OCI-LY7 (cell line): ENCODE data around the gene FAM107B. TPM values are rescaled to one million over a fixed set of nuclear protein-coding genes. Genes with fewer than 3 reads are reported as not detected.

ENCODE experiments used
- BruUV-seq: library from RNA; stranded (reverse); fragments of 400-500 nt; replicated peaks from 2 replicates; lab custom pipeline; 2021; lab: Mats Ljungman, UMichigan
- CTCF ChIA-PET: fragments of 300-600 bp; sonication (Branson Sonifier 250); formaldehyde crosslinking; loops from one replicate; lab custom pipeline; 2022; ENCODE audit warnings: antibody characterized with exemption; ENCODE audit not compliant: unreplicated experiment; lab: Charles Lee
- POLR2A ChIA-PET: fragments of 300-600 bp; sonication (Branson Sonifier 250); formaldehyde crosslinking; loops from one replicate; lab custom pipeline; 2022; ENCODE audit warnings: antibody characterized with exemption; lab: Charles Lee
- DNase-seq: peaks from one replicate; pipeline ENCODE4 v3.0.0-alpha.2; 2015; ENCODE audit warnings: low spot score
- H2AFZ ChIP-seq: fragments of 200-600 bp; sonication (generic), shearing (Covaris generic); 2 replicates; pipeline ENCODE4 v1.6.1; 2014; ENCODE audit warnings: mild to moderate bottlenecking, antibody characterized with exemption, low read length, moderate library complexity
- H3K27ac ChIP-seq: fragments of 200-600 bp; sonication (generic); 2 replicates; pipeline ENCODE4 v1.5.1; 2014; ENCODE audit warnings: mixed run types, low read depth, mild to moderate bottlenecking, moderate library complexity, low read length, inconsistent platforms; ENCODE audit not compliant: poor library complexity, severe bottlenecking
- H3K36me3 ChIP-seq: fragments of 200-600 bp; sonication (generic); 2 replicates; pipeline ENCODE4 v1.6.1; 2014; ENCODE audit warnings: mild to moderate bottlenecking, antibody characterized with exemption, low read length, moderate library complexity, mixed read lengths; ENCODE audit not compliant: insufficient read depth
- H3K4me1 ChIP-seq: fragments of 200-600 bp; sonication (generic); 2 replicates; pipeline ENCODE4 v1.5.1; 2014; ENCODE audit warnings: mild to moderate bottlenecking, low read length; ENCODE audit not compliant: insufficient read depth, poor library complexity, severe bottlenecking
- H3K4me2 ChIP-seq: fragments of 200-600 bp; sonication (generic); 2 replicates; pipeline ENCODE4 v1.6.1; 2014; ENCODE audit warnings: mild to moderate bottlenecking, low read length
- H3K4me3 ChIP-seq: fragments of 200-600 bp; sonication (generic); 2 replicates; pipeline ENCODE4 v1.5.1; 2014; ENCODE audit warnings: mild to moderate bottlenecking, low read depth, low read length; ENCODE audit not compliant: poor library complexity, severe bottlenecking
- H3K79me2 ChIP-seq: fragments of 200-600 bp; sonication (generic); 2 replicates; pipeline ENCODE4 v1.6.1; 2016; ENCODE audit warnings: low read depth, mild to moderate bottlenecking, low read length, moderate library complexity, mixed read lengths; ENCODE audit not compliant: insufficient read depth
- H3K9me2 ChIP-seq: fragments of 200-600 bp; sonication (generic); 2 replicates; pipeline ENCODE4 v1.6.1; 2016; ENCODE audit warnings: mild to moderate bottlenecking, low read length, mixed read lengths; ENCODE audit not compliant: insufficient read depth
- H3K9me3 ChIP-seq: fragments of 200-600 bp; sonication (generic); 2 replicates; pipeline ENCODE4 v1.6.1; 2014; ENCODE audit warnings: mild to moderate bottlenecking, mixed run types, low read length, mixed read lengths
- H4K20me1 ChIP-seq: fragments of 200-600 bp; sonication (generic); 2 replicates; pipeline ENCODE4 v1.6.1; 2014; ENCODE audit warnings: mild to moderate bottlenecking, antibody characterized with exemption, low read length, moderate library complexity, mixed read lengths; ENCODE audit not compliant: insufficient read depth
- EZH2phosphoT487 ChIP-seq: fragments of 200-600 bp; sonication (generic); IDR thresholded peaks from 2 replicates; pipeline ENCODE4 v1.6.1; 2018; ENCODE audit warnings: low read depth, borderline replicate concordance, mild to moderate bottlenecking, mixed run types, antibody characterized with exemption, low read length, moderate library complexity, mixed read lengths
- intact Hi-C: fragments of 100-400 bp; cut with micrococcal nuclease; formaldehyde crosslinking; loops from one replicate; pipeline ENCODE4 v1.10.0; 2022; ENCODE audit not compliant: unreplicated experiment
- total RNA-seq, 2 experiments: library from RNA; depleted of rRNA in 1 of 2; stranded (reverse); fragments of >200 nt in 1 of 2; shearing (Covaris generic) in 1 of 2; gene quantifications; 2 replicates each; pipeline ENCODE4 v1.2.3, GENCODE V29; 2014 to 2022
- TF ChIP-seq, protein P1 (sequence below): fragments of 200-600 bp; sonication (generic); conservative IDR thresholded peaks from 2 replicates; pipeline ENCODE4 v1.5.1; 2014; ENCODE audit warnings: mild to moderate bottlenecking, antibody characterized with exemption, low read length, moderate library complexity, mixed read lengths

FAM107B gene
- total RNA-seq, 2 experiments from 2014 or later, result 114 to 398 TPM

DNA sequence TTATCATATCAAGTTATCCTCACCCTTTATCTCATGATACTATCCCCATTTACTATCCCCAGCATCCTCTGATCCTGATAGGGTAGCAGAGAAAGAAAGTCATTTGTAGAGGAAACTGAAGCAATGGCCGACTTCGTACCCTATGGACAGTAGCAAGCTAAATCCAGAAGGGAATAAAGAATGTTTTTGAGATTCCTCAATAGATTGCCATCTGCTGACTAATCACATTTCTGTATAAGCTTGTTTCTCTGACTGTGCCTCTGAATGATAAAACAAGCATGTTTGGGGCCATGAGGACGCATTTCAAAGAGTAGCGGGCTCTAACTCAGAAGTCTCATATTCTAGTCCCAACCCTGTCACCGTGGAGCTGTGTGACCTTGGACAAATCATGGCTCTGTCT is 13.2 kb upstream of the FAM107B start:
- Histone ChIP-seq H3K36me3 (no peaks in the 10 kb centered on the region), H3K4me2 (no peak overlapping the region), H3K27ac (no peak overlapping the region), H3K79me2 (no peaks in the 10 kb centered on the region), H4K20me1 (no peaks in the 10 kb centered on the region), H3K9me2 (no peaks in the 10 kb centered on the region), H2AFZ (no peak overlapping the region), H3K9me3 (peaks cover 4% of the 10 kb centered on the region; the same call in 1 of the 2 replicates), H3K4me1 (no peaks in the 10 kb centered on the region), H3K4me3 (no peak overlapping the region)
- TF ChIP-seq, protein P1, sequence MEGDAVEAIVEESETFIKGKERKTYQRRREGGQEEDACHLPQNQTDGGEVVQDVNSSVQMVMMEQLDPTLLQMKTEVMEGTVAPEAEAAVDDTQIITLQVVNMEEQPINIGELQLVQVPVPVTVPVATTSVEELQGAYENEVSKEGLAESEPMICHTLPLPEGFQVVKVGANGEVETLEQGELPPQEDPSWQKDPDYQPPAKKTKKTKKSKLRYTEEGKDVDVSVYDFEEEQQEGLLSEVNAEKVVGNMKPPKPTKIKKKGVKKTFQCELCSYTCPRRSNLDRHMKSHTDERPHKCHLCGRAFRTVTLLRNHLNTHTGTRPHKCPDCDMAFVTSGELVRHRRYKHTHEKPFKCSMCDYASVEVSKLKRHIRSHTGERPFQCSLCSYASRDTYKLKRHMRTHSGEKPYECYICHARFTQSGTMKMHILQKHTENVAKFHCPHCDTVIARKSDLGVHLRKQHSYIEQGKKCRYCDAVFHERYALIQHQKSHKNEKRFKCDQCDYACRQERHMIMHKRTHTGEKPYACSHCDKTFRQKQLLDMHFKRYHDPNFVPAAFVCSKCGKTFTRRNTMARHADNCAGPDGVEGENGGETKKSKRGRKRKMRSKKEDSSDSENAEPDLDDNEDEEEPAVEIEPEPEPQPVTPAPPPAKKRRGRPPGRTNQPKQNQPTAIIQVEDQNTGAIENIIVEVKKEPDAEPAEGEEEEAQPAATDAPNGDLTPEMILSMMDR, result no peak
- TF ChIP-seq EZH2phosphoT487, result no peak
- BruUV-seq, result no TSS peak
- ChIA-PET CTCF (no interaction called here), POLR2A (interaction anchor here (1.1 kb wide), 1 partner anchor 10 kb away, joined by 5 read pairs; no protein-coding TSS in a partner anchor)
- no peak for DNase-seq
- intact Hi-C loops, result no loop called here

DNA sequence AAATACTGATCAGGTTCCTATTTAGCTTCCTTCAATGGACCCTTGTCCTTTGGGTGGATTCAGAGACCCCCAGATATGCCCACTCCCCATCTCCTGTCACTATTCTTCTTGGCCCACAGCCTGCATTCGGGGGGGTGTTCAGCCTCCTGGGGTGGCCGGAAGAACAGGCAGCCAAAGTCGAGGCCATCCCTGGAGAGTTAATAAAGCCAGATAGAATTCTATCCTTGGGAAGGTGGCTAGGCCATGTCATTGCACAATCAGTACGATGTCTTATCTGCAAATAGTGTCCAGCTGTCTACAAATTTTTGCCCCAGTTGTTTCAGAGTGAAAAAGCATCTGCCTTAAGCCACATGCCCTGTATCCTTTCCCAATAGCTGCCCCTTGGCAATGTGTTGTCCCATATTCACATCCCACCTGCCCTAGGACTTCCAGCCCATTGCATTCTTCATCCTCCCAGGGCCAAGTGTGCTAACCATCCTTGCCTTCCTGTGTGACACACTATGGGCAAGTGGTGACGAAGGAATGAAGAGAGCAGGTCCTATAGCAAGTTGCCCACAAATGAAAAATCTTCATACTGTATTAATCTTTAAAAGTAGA is 9.9 kb upstream of the FAM107B start:
- CTCF ChIA-PET, result no interaction called here
- no peak for TF ChIP-seq EZH2phosphoT487
- TF ChIP-seq, protein P1, result no peak
- Histone ChIP-seq H3K4me1 (peaks cover 5% of the 10 kb centered on the region), H4K20me1 (no peaks in the 10 kb centered on the region), H3K27ac (no peak overlapping the region), H3K4me3 (no peak overlapping the region), H3K9me2 (no peaks in the 10 kb centered on the region), H3K79me2 (no peaks in the 10 kb centered on the region), H3K4me2 (no peak overlapping the region), H3K9me3 (peaks cover 4% of the 10 kb centered on the region; the same call in 1 of the 2 replicates), H3K36me3 (no peaks in the 10 kb centered on the region), H2AFZ (no peak overlapping the region)
- POLR2A ChIA-PET, result no interaction called here
- BruUV-seq, result no TSS peak
- DNase-seq, result no peak
- intact Hi-C loops, result no loop called here

DNA sequence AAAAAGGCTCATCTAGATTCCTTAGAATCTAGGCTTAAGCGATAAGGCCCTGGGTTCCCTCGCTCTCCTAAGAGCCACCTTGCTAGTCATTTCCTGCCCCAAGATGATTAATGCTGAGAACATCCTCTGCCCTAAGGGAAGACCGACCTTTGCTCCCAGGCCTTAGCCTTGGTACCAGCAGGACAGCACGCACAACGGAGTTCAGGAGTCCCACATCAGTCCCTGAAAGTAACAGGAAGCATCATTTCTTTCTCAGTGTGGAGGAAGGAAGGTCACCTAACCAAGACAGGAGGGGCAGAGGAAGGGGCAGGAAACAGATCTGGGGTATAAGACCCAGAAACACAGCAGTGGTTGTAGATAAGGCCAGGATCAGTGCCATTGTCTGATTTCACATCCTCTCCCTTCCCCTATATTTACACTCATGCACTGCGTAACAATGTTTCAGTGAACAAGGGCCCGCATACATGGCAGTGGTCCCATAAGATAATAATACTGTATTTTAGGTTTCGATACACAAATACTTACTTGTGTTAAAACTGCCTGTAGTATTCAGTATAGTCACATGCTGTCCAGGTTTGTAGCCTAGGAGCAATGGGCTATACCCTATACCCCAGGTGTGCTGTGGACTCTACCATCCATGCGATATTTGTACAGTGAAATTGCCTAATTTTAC is 8.1 kb upstream of the FAM107B start:
- no peaks in the 10 kb centered on the region for H3K79me2 ChIP-seq
- ChIA-PET POLR2A (interaction anchor here (0.7 kb wide), 1 partner anchor 109 kb away, joined by 3 read pairs; no protein-coding TSS in a partner anchor), CTCF (no interaction called here)
- H3K9me3 ChIP-seq, result peaks cover 4% of the 10 kb centered on the region; the same call in 1 of the 2 replicates
- H3K36me3 ChIP-seq, result no peaks in the 10 kb centered on the region
- no peaks in the 10 kb centered on the region for H3K9me2 ChIP-seq
- DNase-seq, result no peak
- H3K27ac ChIP-seq, result no peak overlapping the region
- no peak overlapping the region for H3K4me2 ChIP-seq
- H3K4me1 ChIP-seq, result peaks cover 5% of the 10 kb centered on the region
- BruUV-seq, result no TSS peak
- no peak overlapping the region for H3K4me3 ChIP-seq
- TF ChIP-seq, protein P1, result no peak
- TF ChIP-seq EZH2phosphoT487, result no peak
- no peaks in the 10 kb centered on the region for H4K20me1 ChIP-seq
- intact Hi-C loops, result no loop called here
- H2AFZ ChIP-seq, result no peak overlapping the region
